ENCODE data around the gene DDA1. TPM values are rescaled to one million over a fixed set of nuclear protein-coding genes. Genes with fewer than 3 reads are reported as not detected.

DDA1 gene
- total RNA-seq, 1 donor from 2014 or later = 41.4 TPM

- Mint-ChIP-seq H3K4me3 (ENCODE audit: low read depth) (no peak overlapping the region), H3K9me3 (ENCODE audit: low read depth) (no peaks in the 10 kb centered on the region), H3K4me1 (ENCODE audit: low read depth) (peaks cover 6% of the 10 kb centered on the region), H3K27me3 (peaks cover 15% of the 10 kb centered on the region), H3K36me3 (ENCODE audit: insufficient read depth) (peaks cover 17% of the 10 kb centered on the region), H3K27ac (no peak overlapping the region)
- no peak for DNase-seq (ENCODE audit: low spot score, unreplicated experiment)
- TF ChIP-seq CTCF (IDR thresholded peaks at IDR 0.05; ENCODE audit: unreplicated experiment) = no peak
These were observed 21.1 kb downstream of the DDA1 start for GRCh38 chr19:17330262-17331044.

- Mint-ChIP-seq H3K9me3 (ENCODE audit: low read depth) (no peaks in the 10 kb centered on the region), H3K27me3 (peaks cover 15% of the 10 kb centered on the region), H3K27ac (no peak overlapping the region), H3K36me3 (ENCODE audit: insufficient read depth) (peaks cover 17% of the 10 kb centered on the region), H3K4me1 (ENCODE audit: low read depth) (peaks cover 6% of the 10 kb centered on the region), H3K4me3 (ENCODE audit: low read depth) (no peak overlapping the region)
- no peak for DNase-seq (ENCODE audit: low spot score, unreplicated experiment)
- no peak for TF ChIP-seq CTCF (IDR thresholded peaks at IDR 0.05; ENCODE audit: unreplicated experiment)
These were observed 21.7 kb downstream of the DDA1 start for GRCh38 chr19:17331045-17331558.

GRCh38 chr19:17332360-17332676 lies 23.0 kb downstream of the DDA1 start:
- peaks cover 15% of the 10 kb centered on the region for H3K27me3 Mint-ChIP-seq
- peaks cover 11% of the 10 kb centered on the region for H3K4me1 Mint-ChIP-seq (ENCODE audit: low read depth)
- peaks cover 17% of the 10 kb centered on the region for H3K36me3 Mint-ChIP-seq (ENCODE audit: insufficient read depth)
- DNase-seq (ENCODE audit: low spot score, unreplicated experiment) = no peak
- no peaks in the 10 kb centered on the region for H3K9me3 Mint-ChIP-seq (ENCODE audit: low read depth)
- TF ChIP-seq CTCF (IDR thresholded peaks at IDR 0.05; ENCODE audit: unreplicated experiment) = no peak
- no peak overlapping the region for H3K4me3 Mint-ChIP-seq (ENCODE audit: low read depth)
- H3K27ac Mint-ChIP-seq = no peak overlapping the region

GRCh38 chr19:17332677-17333581 lies 23.6 kb downstream of the DDA1 start:
- Mint-ChIP-seq H3K27ac (no peak overlapping the region), H3K4me1 (ENCODE audit: low read depth) (peaks cover 7% of the 10 kb centered on the region)
- no peak for TF ChIP-seq CTCF (IDR thresholded peaks at IDR 0.05; ENCODE audit: unreplicated experiment)

More at GRCh38 chr19:17332677-17333581, 23.6 kb downstream of the DDA1 start:
- H3K9me3 Mint-ChIP-seq (ENCODE audit: low read depth) = no peaks in the 10 kb centered on the region
- peaks cover 16% of the 10 kb centered on the region for H3K36me3 Mint-ChIP-seq (ENCODE audit: insufficient read depth)
- peaks cover 12% of the 10 kb centered on the region for H3K27me3 Mint-ChIP-seq
- peak overlapping the region; percentile 49 for H3K4me3 Mint-ChIP-seq (ENCODE audit: low read depth)
- DNase-seq (ENCODE audit: low spot score, unreplicated experiment) = no peak
